IPS DF 6.9 (cell line): ENCODE results near the gene HSPA14.
A peak's percentile ranks its signal among the peaks of the same experiment; 100 is the strongest.

Source experiments
- DNase-seq: peaks from one replicate; pipeline ENCODE4 v3.0.0-alpha.2; 2013; ENCODE audit warnings: low read depth, low spot score
- H3K27ac ChIP-seq: one replicate; pipeline ENCODE4 v1.5.1; 2013; ENCODE audit warnings: low read length, control low read depth
- H3K27me3 ChIP-seq: 2 replicates; pipeline ENCODE4 v1.6.1; 2013; ENCODE audit warnings: mild to moderate bottlenecking, low read length; ENCODE audit not compliant: control insufficient read depth, insufficient read depth
- H3K36me3 ChIP-seq: 2 replicates; pipeline ENCODE4 v1.6.1; 2013; ENCODE audit warnings: low read length; ENCODE audit not compliant: control insufficient read depth, insufficient read depth
- H3K4me1 ChIP-seq: 2 replicates; pipeline ENCODE4 v1.6.1; 2013; ENCODE audit warnings: low read length; ENCODE audit not compliant: control insufficient read depth, insufficient read depth
- H3K4me3 ChIP-seq: 2 replicates; pipeline ENCODE4 v1.5.1; 2013; ENCODE audit warnings: mild to moderate bottlenecking, low read length
- H3K9me3 ChIP-seq: 2 replicates; pipeline ENCODE4 v1.6.1; 2013; ENCODE audit warnings: low read length, inconsistent platforms; ENCODE audit not compliant: control insufficient read depth, insufficient read depth
- WGBS: extraction: QIAGEN DNeasy Blood & Tissue Kit; methylation state at CpG from one replicate; pipeline ENCODE4 v1.1.7; 2013; ENCODE audit warnings: mixed read lengths, missing lambda C conversion rate; ENCODE audit not compliant: insufficient read length, insufficient coverage; 5-methylcytosine and 5-hydroxymethylcytosine counted together

Gene HSPA14, protein sequence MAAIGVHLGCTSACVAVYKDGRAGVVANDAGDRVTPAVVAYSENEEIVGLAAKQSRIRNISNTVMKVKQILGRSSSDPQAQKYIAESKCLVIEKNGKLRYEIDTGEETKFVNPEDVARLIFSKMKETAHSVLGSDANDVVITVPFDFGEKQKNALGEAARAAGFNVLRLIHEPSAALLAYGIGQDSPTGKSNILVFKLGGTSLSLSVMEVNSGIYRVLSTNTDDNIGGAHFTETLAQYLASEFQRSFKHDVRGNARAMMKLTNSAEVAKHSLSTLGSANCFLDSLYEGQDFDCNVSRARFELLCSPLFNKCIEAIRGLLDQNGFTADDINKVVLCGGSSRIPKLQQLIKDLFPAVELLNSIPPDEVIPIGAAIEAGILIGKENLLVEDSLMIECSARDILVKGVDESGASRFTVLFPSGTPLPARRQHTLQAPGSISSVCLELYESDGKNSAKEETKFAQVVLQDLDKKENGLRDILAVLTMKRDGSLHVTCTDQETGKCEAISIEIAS

DNA sequence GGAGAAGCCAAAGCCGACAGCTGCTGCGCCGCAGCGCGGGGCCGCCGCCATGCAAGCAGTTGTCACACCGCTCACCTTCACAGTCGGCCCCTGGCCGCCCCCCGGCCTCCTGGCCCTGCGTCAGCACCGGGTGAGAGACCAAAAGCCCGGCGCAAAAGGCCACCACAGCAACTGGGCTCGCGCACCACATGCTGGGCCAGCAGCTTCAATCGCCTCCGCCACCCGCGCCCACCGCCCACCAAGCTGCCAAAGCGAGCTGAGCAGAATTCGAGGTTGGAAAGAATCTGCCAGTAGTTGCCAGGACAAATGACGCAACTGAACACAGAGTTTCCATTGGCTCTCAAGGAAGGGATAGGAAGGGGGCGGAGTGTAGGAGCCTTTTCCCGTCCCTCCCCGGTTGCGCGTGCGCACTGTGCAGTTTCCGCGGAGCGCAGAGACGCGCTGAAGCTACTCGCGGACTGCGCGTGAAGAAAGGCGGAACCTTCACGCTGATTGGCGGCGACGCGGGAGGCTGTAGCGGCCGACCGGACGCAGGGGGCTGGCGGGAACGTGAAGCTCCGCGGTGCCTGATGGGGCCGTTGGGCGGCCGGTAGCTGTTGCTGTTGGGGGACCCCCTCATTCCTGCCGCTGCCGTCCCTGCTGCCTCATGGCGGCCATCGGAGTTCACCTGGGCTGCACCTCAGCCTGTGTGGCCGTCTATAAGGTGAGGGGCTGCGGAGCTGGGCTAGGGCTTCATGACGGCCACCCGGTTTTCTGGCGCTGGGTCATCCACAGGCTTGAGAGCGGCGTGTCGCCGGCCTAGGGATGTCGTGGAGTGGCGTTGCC is at the start of gene HSPA14, which contains the start of the genes CDNF and MSANTD7:
Gene HSPA14 (plus strand): TSS at position 550 of the 825 bp plus-strand sequence. CDS start 97 bp downstream, at position 647.
Gene CDNF (minus strand): TSS at position 281 of the 825 bp plus-strand sequence. CDS start 91 bp downstream, at position 190.
Gene MSANTD7 (plus strand): TSS at position 550 of the 825 bp plus-strand sequence. CDS start 3,979 bp downstream, outside the sequence.
- Histone ChIP-seq H3K9me3 (no peaks in the 10 kb centered on the region), H3K4me1 (no peaks in the 10 kb centered on the region), H3K27ac (no peak within 1 kb of the TSS), H3K4me3 (peak within 1 kb of the TSS; percentile 75), H3K36me3 (peaks cover 7% of the 10 kb centered on the region; the same call in 1 of the 2 replicates), H3K27me3 (no peaks in the 10 kb centered on the region)
- WGBS = no CpG with 5 or more reads among the region's 72 CpGs
- DNase-seq = peak; percentile 98

DNA sequence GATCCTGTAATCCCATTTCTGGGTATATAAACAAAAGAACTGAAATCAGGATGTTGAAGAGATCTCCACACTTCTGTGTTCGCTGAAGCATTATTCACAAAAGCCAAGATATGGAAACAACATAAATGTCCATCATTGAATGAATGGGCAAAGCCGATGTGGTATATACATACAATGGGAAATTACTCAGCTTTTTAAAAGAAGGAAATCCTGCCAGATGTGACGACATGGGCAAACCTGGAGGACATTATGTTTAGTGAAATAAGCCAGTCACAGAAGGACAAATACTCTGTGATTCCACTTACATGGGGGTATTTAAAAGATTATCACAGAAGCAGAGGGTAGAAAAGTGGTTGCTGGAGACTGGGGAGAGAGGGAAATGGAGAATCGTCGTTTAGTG is 39.5 kb upstream of the HSPA14 start:
- no CpG with 5 or more reads among the region's 5 CpGs for WGBS
- Histone ChIP-seq H3K4me1 (no peaks in the 10 kb centered on the region), H3K4me3 (no peak overlapping the region), H3K27ac (no peak overlapping the region), H3K27me3 (no peaks in the 10 kb centered on the region), H3K36me3 (no peaks in the 10 kb centered on the region), H3K9me3 (no peaks in the 10 kb centered on the region)
- DNase-seq = no peak

DNA sequence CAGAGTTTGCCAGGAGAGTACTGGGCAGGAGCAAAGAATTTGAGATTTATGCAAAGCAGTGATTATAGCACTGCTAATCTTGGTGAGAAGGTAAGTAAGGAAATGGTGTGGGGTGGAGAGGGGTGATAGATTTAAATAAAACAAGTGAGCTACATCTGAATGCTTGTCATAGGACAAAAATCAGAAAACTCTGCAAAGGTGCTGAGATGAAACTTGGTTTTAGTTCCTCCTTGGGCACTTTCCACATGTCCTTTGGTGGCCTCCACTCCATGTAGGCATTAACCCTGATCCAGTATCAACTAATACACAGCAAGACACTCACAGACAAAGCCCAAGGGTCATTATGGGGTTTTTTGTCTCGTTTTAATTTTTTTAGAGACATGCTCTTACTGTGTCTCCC is 37.7 kb upstream of the HSPA14 start:
- H3K4me1 ChIP-seq = no peaks in the 10 kb centered on the region
- H3K4me3 ChIP-seq = no peak overlapping the region
- no peak for DNase-seq
- no peaks in the 10 kb centered on the region for H3K27me3 ChIP-seq
- WGBS = no CpG with 5 or more reads among the region's 1 CpG
- H3K27ac ChIP-seq = no peak overlapping the region
- H3K9me3 ChIP-seq = no peaks in the 10 kb centered on the region
- no peaks in the 10 kb centered on the region for H3K36me3 ChIP-seq

DNA sequence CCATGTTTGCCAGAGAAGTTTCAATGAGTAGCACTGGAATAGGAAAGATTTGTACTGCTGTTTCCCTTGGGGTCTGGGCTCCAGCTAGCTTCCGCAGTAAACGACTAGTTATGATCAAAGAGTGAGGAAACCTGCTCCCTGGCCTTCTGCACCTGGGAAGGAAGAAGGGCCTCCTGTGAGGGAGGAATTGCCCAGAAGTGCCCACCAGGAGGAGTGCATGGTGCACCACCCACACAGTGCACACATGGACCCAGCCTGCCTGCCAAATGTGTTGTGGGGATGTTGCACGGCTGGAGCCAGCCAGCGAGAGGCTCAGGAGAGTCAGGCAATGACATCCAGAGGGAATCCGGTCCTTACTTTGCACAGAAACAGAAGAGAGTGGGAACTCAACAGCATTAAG is 36.4 kb upstream of the HSPA14 start:
- Histone ChIP-seq H3K4me1 (no peaks in the 10 kb centered on the region), H3K9me3 (no peaks in the 10 kb centered on the region), H3K36me3 (no peaks in the 10 kb centered on the region), H3K27me3 (no peaks in the 10 kb centered on the region), H3K27ac (no peak overlapping the region), H3K4me3 (no peak overlapping the region)
- no peak for DNase-seq
- no CpG with 5 or more reads among the region's 5 CpGs for WGBS

DNA sequence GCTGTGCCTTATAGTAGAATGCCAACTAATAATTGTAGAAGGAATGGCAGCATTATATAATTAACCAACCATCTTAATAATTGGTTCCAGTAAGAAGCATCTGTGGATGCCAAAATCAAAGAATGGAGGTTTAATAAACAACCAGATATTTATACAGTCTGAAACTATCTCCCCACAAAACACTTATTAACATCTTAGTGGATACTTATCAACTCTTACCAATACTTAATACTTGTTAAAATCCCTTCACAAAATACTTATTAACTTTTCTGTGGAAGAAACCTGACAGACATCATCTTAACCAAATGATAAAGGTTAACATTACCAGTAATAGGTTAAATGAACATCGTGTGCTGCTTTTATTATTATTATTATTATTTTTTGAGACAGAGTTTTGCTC is 34.3 kb upstream of the HSPA14 start:
- Histone ChIP-seq H3K9me3 (no peaks in the 10 kb centered on the region), H3K36me3 (no peaks in the 10 kb centered on the region), H3K4me1 (no peaks in the 10 kb centered on the region), H3K27me3 (no peaks in the 10 kb centered on the region), H3K4me3 (no peak overlapping the region), H3K27ac (no peak overlapping the region)
- no CpG with 5 or more reads among the region's 1 CpG for WGBS
- DNase-seq = no peak

DNA sequence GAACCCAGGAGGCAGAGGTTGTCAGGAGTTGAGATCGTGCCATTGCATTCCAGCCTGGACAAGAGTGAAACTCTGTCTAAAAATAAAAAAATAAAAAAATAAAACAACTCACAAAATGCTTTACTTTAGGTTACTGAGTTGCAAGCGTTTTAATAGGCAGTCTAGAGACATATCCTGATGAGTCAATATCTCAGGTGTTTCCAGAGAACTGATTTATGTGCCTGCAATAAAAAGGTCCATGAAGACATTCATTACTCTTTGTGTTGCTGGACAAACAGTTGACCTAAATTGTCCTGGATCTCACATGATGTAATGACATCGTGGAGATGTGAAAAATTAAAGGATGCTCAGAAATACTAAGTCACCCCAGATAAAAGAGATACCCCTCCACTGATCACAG is 31.8 kb upstream of the HSPA14 start:
- no peaks in the 10 kb centered on the region for H3K36me3 ChIP-seq
- no CpG with 5 or more reads among the region's 3 CpGs for WGBS
- DNase-seq = no peak
- no peak overlapping the region for H3K4me3 ChIP-seq
- H3K9me3 ChIP-seq = no peaks in the 10 kb centered on the region
- H3K4me1 ChIP-seq = no peaks in the 10 kb centered on the region
- no peak overlapping the region for H3K27ac ChIP-seq
- H3K27me3 ChIP-seq = no peaks in the 10 kb centered on the region

DNA sequence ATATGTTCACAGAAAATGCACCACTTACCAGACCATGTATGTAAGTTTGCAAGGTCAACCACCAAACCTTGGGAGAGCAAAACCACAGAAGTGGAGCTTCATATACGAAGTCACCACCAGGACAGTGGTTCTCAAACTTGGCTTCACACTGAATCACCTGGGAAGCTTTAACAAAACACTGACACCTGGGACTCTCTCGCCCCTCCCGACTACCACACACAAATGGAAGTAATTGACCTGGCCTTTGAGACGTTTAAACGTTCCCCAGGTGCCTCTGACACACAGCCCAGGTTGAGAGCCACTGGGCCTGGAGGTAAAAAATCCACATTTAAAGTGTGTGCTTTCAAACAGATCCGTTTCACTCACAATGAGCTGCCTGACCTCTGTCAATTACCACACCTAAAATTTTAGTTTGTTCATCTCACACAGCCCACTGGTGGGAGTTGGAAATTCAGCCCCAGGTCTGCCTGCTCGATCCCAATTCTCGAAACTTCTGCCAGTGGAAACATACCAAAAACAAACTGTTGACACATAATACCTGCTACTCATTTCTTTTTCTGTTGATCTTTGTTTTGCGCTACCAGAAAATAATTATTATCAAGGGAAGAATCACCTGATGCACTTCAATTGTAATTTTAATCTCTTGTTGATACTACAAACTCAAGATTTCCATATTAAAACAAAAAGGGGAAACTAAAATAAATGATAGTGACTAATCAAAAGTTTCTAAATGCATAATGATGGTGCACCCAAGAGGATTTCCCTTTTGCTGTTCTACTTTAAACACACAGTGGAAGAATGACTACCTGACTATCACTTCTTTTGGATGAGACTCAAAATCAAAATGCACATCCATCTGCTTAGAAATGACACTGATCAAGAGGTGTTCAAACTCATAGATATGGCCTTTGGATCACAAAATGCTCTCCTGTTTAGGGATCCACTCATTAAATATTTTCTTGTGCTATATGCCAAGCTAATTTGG is 26.8 kb upstream of the HSPA14 start:
- Histone ChIP-seq H3K27ac (no peak overlapping the region), H3K4me3 (no peak overlapping the region), H3K36me3 (no peaks in the 10 kb centered on the region), H3K27me3 (no peaks in the 10 kb centered on the region), H3K4me1 (no peaks in the 10 kb centered on the region), H3K9me3 (no peaks in the 10 kb centered on the region)
- DNase-seq = no peak
- WGBS = no CpG with 5 or more reads among the region's 9 CpGs

DNA sequence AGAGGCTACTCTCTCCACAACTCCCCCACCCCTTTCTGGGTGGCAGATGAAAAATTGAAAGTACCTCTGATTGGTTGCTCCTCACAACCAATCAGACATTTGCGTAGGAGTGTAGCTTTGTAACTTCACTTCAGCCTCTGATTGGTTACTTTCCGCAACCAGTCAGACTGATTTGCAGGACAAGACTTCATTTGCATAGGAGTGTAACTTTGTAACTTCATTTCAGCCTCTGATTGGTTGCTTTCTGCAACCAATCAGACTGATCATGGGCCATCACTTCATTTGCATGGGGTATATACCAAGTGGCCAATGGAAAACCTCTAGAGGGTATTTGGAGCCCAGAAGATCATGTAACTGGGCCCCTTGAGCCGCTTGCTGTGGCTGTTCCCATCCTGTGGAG is 25.8 kb upstream of the HSPA14 start:
- no peak for DNase-seq

DNA sequence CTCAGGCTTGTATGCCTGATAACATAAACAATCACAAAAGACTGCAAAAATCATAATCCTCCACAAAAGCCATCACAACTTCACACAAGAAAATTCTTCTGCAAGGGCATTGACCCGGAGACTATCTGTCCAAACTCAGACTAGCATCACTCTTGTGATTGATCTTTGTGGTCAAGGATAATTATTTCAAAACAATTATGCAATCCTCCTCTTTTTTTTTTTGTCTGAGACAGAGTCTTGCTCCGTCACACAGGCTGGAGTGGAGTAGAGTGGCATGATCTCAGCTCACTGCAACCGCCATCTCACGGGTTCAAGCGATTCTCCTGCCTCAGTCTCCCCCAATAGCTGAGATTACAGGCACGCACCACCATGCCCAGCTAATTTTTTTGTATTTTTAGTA is 22.4 kb upstream of the HSPA14 start:
- Histone ChIP-seq H3K9me3 (no peaks in the 10 kb centered on the region), H3K27ac (no peak overlapping the region), H3K4me3 (no peak overlapping the region), H3K36me3 (no peaks in the 10 kb centered on the region), H3K4me1 (no peaks in the 10 kb centered on the region), H3K27me3 (no peaks in the 10 kb centered on the region)
- DNase-seq = no peak
- no CpG with 5 or more reads among the region's 6 CpGs for WGBS

More for the DNA sequence above, 25.8 kb upstream of the HSPA14 start:
- no peaks in the 10 kb centered on the region for H3K9me3 ChIP-seq
- no CpG with 5 or more reads among the region's 3 CpGs for WGBS
- H3K36me3 ChIP-seq = no peaks in the 10 kb centered on the region
- no peak overlapping the region for H3K27ac ChIP-seq
- H3K4me3 ChIP-seq = no peak overlapping the region
- H3K27me3 ChIP-seq = no peaks in the 10 kb centered on the region
- H3K4me1 ChIP-seq = no peaks in the 10 kb centered on the region
